ENCODE data around the gene TACR2. TPM values are rescaled to one million over a fixed set of nuclear protein-coding genes. Genes with fewer than 3 reads are reported as not detected.

Gene TACR2
- polyA plus RNA-seq, 2 of the 4 experiments (the other 2 are of a cell fraction) = 0.09 to 0.16 TPM

GRCh38 chr10:69392481-69393000 lies 24.2 kb downstream of the TACR2 start (continued):
- no peak for TF ChIP-seq HES2 (IDR thresholded peaks at IDR 0.05)
- no peak for TF ChIP-seq CBX8 (IDR thresholded peaks at IDR 0.05)

DNA sequence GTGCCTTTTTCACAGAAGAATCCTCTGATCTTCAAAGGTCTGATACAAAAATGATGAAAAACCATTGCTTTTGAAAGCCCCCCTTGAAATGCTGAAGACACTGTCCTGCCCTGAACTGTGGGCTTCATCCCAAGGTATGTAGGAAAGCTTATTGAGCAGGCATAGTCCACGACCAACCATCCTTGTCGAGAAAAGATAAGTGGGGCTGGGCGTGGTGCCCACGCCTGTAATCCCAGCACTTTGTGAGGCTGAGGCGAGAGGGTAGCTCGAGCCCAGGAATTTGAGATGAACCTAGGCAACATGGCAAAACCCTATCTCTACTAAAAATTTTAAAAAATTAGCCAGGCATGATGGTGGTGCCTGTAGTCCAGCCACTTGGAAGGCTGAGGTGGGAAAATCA lies 25.6 kb downstream of the TACR2 start:
- POLR2A ChIA-PET = interaction anchor here (0.9 kb wide), 1 partner anchor 17 kb away, joined by 4 read pairs; no protein-coding TSS in a partner anchor
- 83% methylated on average over 6 of the region's 6 CpGs for WGBS (ENCODE audit: missing lambda C conversion rate)
- no peak for ATAC-seq

GRCh38 chr10:69389827-69390490 lies 26.8 kb downstream of the TACR2 start:
- peak; percentile 51 to 77; a peak in 4 of 6 replicates for ATAC-seq
- TF ChIP-seq HOXB13 (CRISPR knock-in tag; IDR thresholded peaks at IDR 0.05; ENCODE audit: low read depth) = peak; percentile 13; the same call in 1 of the 2 replicates
- no peak for TF ChIP-seq ZFP36 (IDR thresholded peaks at IDR 0.05; ENCODE audit: borderline replicate concordance, partially characterized antibody)
- TF ChIP-seq RARB (CRISPR knock-in tag; IDR thresholded peaks at IDR 0.05) = no peak
- TF ChIP-seq, protein P1, sequence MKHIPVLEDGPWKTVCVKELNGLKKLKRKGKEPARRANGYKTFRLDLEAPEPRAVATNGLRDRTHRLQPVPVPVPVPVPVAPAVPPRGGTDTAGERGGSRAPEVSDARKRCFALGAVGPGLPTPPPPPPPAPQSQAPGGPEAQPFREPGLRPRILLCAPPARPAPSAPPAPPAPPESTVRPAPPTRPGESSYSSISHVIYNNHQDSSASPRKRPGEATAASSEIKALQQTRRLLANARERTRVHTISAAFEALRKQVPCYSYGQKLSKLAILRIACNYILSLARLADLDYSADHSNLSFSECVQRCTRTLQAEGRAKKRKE (CRISPR knock-in tag; IDR thresholded peaks at IDR 0.05; ENCODE audit: low read depth) = no peak
- TF ChIP-seq NFE2L2 (conservative IDR thresholded peaks at IDR 0.05; ENCODE audit: low read length) = 0 out of 2 replicates have a peak, but pooled peaks have one; percentile 34
- no peak for TF ChIP-seq BCL3 (IDR thresholded peaks at IDR 0.05)
- TF ChIP-seq KDM5A (IDR thresholded peaks at IDR 0.05) = no peak
- TF ChIP-seq CHD4 (IDR thresholded peaks at IDR 0.05; ENCODE audit: borderline replicate concordance) = no peak
- TF ChIP-seq ZNF302 (CRISPR knock-in tag; IDR thresholded peaks at IDR 0.05) = no peak
- TF ChIP-seq MAFK (IDR thresholded peaks at IDR 0.05; ENCODE audit: partially characterized antibody) = peak; percentile 54
- TF ChIP-seq GATA3 (IDR thresholded peaks at IDR 0.05; ENCODE audit: borderline replicate concordance) = no peak
- H3K4me3 ChIP-seq = no peak overlapping the region
- peaks cover 32% of the 10 kb centered on the region for H3K4me1 ChIP-seq
- H3K4me2 ChIP-seq = peak overlapping the region; percentile 43
- CTCF ChIA-PET = interaction anchor here (0.5 to 21.3 kb wide), 13 partner anchors 9 to 384 kb away, joined by 3 to 424 read pairs (median 3); no protein-coding TSS in a partner anchor
- no peaks in the 10 kb centered on the region for H3K9me3 ChIP-seq
- peak; percentile 62 to 83 for DNase-seq (ENCODE audit: low read depth in 1 of 2, low spot score in 1 of 2)
- WGBS (ENCODE audit: missing lambda C conversion rate) = 72% methylated on average over 8 of the region's 8 CpGs
- POLR2A ChIA-PET = interaction anchor here (0.9 kb wide), 1 partner anchor 19 kb away, joined by 4 read pairs; no protein-coding TSS in a partner anchor
- FAIRE-seq = no peak
- H3K27ac ChIP-seq = peak overlapping the region; percentile 72 to 77

More for the DNA sequence above, 25.6 kb downstream of the TACR2 start:
- DNase-seq (ENCODE audit: low read depth in 1 of 2, low spot score in 1 of 2) (no peak), FAIRE-seq (no peak)
- Histone ChIP-seq H3K4me2 (no peak overlapping the region), H3K9me3 (no peaks in the 10 kb centered on the region), H3K4me1 (peaks cover 25% of the 10 kb centered on the region), H3K27ac (peak overlapping the region; percentile 7 to 77; a peak in 4 of 6 replicates), H3K4me3 (no peak overlapping the region)
- TF ChIP-seq CBX8 (IDR thresholded peaks at IDR 0.05) (no peak), NR3C1 (IDR thresholded peaks at IDR 0.05) (no peak)
- CTCF ChIA-PET = interaction anchor here (0.6 to 21.3 kb wide), 13 partner anchors 14 to 435 kb away, joined by 3 to 424 read pairs (median 3); partner anchors contain the start of gene DDX21

- H3K4me2 ChIP-seq = no peak overlapping the region
- ATAC-seq (no peak), FAIRE-seq (no peak), DNase-seq (ENCODE audit: low read depth in 1 of 2, low spot score in 1 of 2) (no peak)
- TF ChIP-seq FOXS1 (CRISPR knock-in tag; IDR thresholded peaks at IDR 0.05) (no peak), HDAC2 (IDR thresholded peaks at IDR 0.05) (no peak), HES2 (IDR thresholded peaks at IDR 0.05) (no peak)
- ChIA-PET POLR2A (no interaction called here), CTCF (interaction anchor here (0.6 to 21.3 kb wide), 4 partner anchors 20 to 150 kb away, joined by 3 to 424 read pairs (median 6); no protein-coding TSS in a partner anchor)
- no peak overlapping the region for H3K4me3 ChIP-seq
- H3K4me1 ChIP-seq = peaks cover 37% of the 10 kb centered on the region
- WGBS (ENCODE audit: missing lambda C conversion rate) = 91% methylated on average over 2 of the region's 2 CpGs
- H3K27ac ChIP-seq = no peak overlapping the region
- no peaks in the 10 kb centered on the region for H3K9me3 ChIP-seq
Measured at GRCh38 chr10:69388488-69388887, 28.2 kb downstream of the TACR2 start.
